HepG2 (cell line): Measurements from ENCODE around the gene KCNQ2. TPM values are rescaled to one million over a fixed set of nuclear protein-coding genes. Genes with fewer than 3 reads are reported as not detected.

ENCODE experiments used
- ATAC-seq: fragments of 200-7000 bp; cut with Tn5 transposase; 3 replicates; pipeline ENCODE4 v1.9.1; 2020; ENCODE audit warnings: mild to moderate bottlenecking, moderate library complexity
- BruUV-seq: library from RNA; stranded (reverse); fragments of 400-500 nt; replicated peaks from 2 replicates; lab custom pipeline; 2021; lab: Mats Ljungman, UMichigan
- CTCF ChIA-PET: fragments of 300-600 bp; formaldehyde crosslinking; extraction: SDS; loops from one replicate; lab custom pipeline; 2021; ENCODE audit warnings: low total read pairs, inconsistent platforms, low intra/inter-chr PET ratio; lab: Yijun Ruan, JAX
- POLR2A ChIA-PET: fragments of 350-600 bp; sonication (Branson Sonifier 250); formaldehyde crosslinking; loops from one replicate; lab custom pipeline; 2020; ENCODE audit warnings: antibody characterized with exemption, inconsistent platforms; lab: Yijun Ruan, JAX
- DNase-seq: peaks from one replicate; pipeline ENCODE4 v3.0.0-alpha.2; 2015; ENCODE audit warnings: low spot score
- FAIRE-seq: peaks from 3 replicates; lab custom pipeline; 2011; peaks lifted over from hg19 to GRCh38; lab: Jason Lieb, UNC
- H2AFZ ChIP-seq: one replicate; pipeline ENCODE4 v1.6.1; 2011; ENCODE audit warnings: low read length, inconsistent platforms
- H3K27ac ChIP-seq: fragments of 300-600 bp; 3 replicates; pipeline ENCODE4 v1.8.0; 2011; ENCODE audit warnings: mixed run types, mild to moderate bottlenecking, mixed read lengths, low read length, inconsistent platforms; ENCODE audit not compliant: insufficient read depth; ENCODE audit errors: extremely low read length
- H3K27me3 ChIP-seq, 2 experiments: fragments of 200-600 bp in 1 of 2; 2 replicates in 1 of 2; 3 replicates in 1 of 2; pipeline versions ENCODE4 v1.6.0 to v1.8.0; 2011; ENCODE audit warnings: low read length in 2 of 2, mild to moderate bottlenecking in 2 of 2, moderate library complexity in 2 of 2, inconsistent platforms in 1 of 2; ENCODE audit not compliant: insufficient read depth in 2 of 2, control insufficient read depth in 1 of 2
- H3K36me3 ChIP-seq, 2 experiments: fragments of 200-600 bp in 1 of 2; replicated peaks in 1 of 2; 2 replicates in 1 of 2; 3 replicates in 1 of 2; pipeline versions ENCODE4 v1.5.1 to v1.8.0; 2011; ENCODE audit warnings: low read length in 2 of 2, inconsistent platforms in 1 of 2; ENCODE audit not compliant: insufficient read depth in 2 of 2, control insufficient read depth in 1 of 2
- H3K4me1 ChIP-seq: 2 replicates; pipeline ENCODE4 v1.5.1; 2012; ENCODE audit warnings: low read length, inconsistent platforms; ENCODE audit not compliant: insufficient read depth
- H3K4me2 ChIP-seq: 2 replicates; pipeline ENCODE4 v1.6.0; 2011; ENCODE audit warnings: low read depth, low read length, inconsistent platforms
- H3K4me3 ChIP-seq, 3 experiments: fragments of 200-600 bp in 1 of 3; sonication (generic), shearing (Covaris generic) in 1 of 3; replicated peaks in 1 of 3; 2 replicates each; pipeline ENCODE4 v1.5.1; 2011 to 2016; ENCODE audit warnings: low read length in 3 of 3, inconsistent platforms in 2 of 3, low read depth in 2 of 3, mild to moderate bottlenecking in 2 of 3, control low read depth in 1 of 3, mixed read lengths in 1 of 3; ENCODE audit not compliant: insufficient read depth in 1 of 3
- H3K79me2 ChIP-seq: one replicate; pipeline ENCODE4 v1.6.1; 2011; ENCODE audit warnings: low read length, inconsistent platforms; ENCODE audit not compliant: insufficient read depth
- H3K9ac ChIP-seq: 2 replicates; pipeline ENCODE4 v1.6.0; 2011; ENCODE audit warnings: mild to moderate bottlenecking, low read depth, low read length, inconsistent platforms; ENCODE audit not compliant: insufficient read depth
- H3K9me3 ChIP-seq: 2 replicates; pipeline ENCODE4 v1.5.1; 2012; ENCODE audit warnings: mild to moderate bottlenecking, low read length
- H4K20me1 ChIP-seq: 2 replicates; pipeline ENCODE4 v1.6.0; 2011; ENCODE audit warnings: inconsistent platforms, mild to moderate bottlenecking, low read length, moderate library complexity; ENCODE audit not compliant: insufficient read depth
- ARNT ChIP-seq: fragments of 450-650 bp; IDR thresholded peaks from 2 replicates; pipeline ENCODE4 v1.6.1; 2017
- HNRNPLL ChIP-seq: fragments of 200-400 bp; formaldehyde crosslinking; IDR thresholded peaks from 2 replicates; pipeline ENCODE4 v1.6.1; 2017; ENCODE audit warnings: mild to moderate bottlenecking, low read depth, low read length; ENCODE audit not compliant: poor library complexity, severe bottlenecking
- IRF9 ChIP-seq: sonication (generic); formaldehyde crosslinking; IDR thresholded peaks from 2 replicates; pipeline ENCODE4 v1.8.0; 2022; ENCODE audit warnings: missing genetic modification reagents, mild to moderate bottlenecking, borderline replicate concordance
- NFYB ChIP-seq: sonication (generic); formaldehyde crosslinking; IDR thresholded peaks from 2 replicates; pipeline ENCODE4 v1.4.0; 2020; ENCODE audit warnings: missing genetic modification reagents
- SMC3 ChIP-seq: IDR thresholded peaks from 2 replicates; pipeline ENCODE4 v1.6.1; 2011; ENCODE audit warnings: low read length, improper control_type of control experiment
- XBP1 ChIP-seq: sonication (generic); formaldehyde crosslinking; IDR thresholded peaks from 2 replicates; pipeline ENCODE4 v1.5.0; 2020; ENCODE audit warnings: missing genetic modification reagents
- ZNF263 ChIP-seq: sonication (generic); formaldehyde crosslinking; IDR thresholded peaks from 2 replicates; pipeline ENCODE4 v1.4.0; 2020; ENCODE audit warnings: missing genetic modification reagents
- ZNF33B ChIP-seq: sonication (generic); formaldehyde crosslinking; IDR thresholded peaks from 2 replicates; pipeline ENCODE4 v1.5.1; 2020; ENCODE audit warnings: mild to moderate bottlenecking, missing genetic modification reagents
- ZNF468 ChIP-seq: sonication (generic); formaldehyde crosslinking; IDR thresholded peaks from 2 replicates; pipeline ENCODE4 v1.8.0; 2022; ENCODE audit warnings: mild to moderate bottlenecking, moderate library complexity, missing genetic modification reagents
- ZNF709 ChIP-seq: sonication (generic); formaldehyde crosslinking; IDR thresholded peaks from 2 replicates; pipeline ENCODE4 v1.5.0; 2020; ENCODE audit warnings: mild to moderate bottlenecking, missing genetic modification reagents
- whole genome bisulfite sequencing: methylation state at CpG from one replicate; pipeline ENCODE4 v1.1.6; 2017; ENCODE audit warnings: low lambda C conversion rate; 5-methylcytosine and 5-hydroxymethylcytosine counted together
- in situ Hi-C: cut with HindIII; loops from 2 replicates; pipeline ENCODE4 v1.10.0; 2017; ENCODE audit warnings: low pct_unique_long_range_greater_than_20kb; ENCODE audit not compliant: extremely low pct_ligation_motif_present
- intact Hi-C: fragments of 100-400 bp; cut with micrococcal nuclease; formaldehyde crosslinking; loops from one replicate; pipeline ENCODE4 v1.10.0; 2022; ENCODE audit not compliant: unreplicated experiment
- polyA plus RNA-seq, 8 experiments: library from polyadenylated mRNA; depleted of rRNA in 3 of 8; stranded (reverse) in 7 of 8; unstranded in 1 of 8; fragments of >200 nt; fragmentation: Illumina TruSeq in 4 of 8; extraction: Trizol in 4 of 8; gene quantifications; 2 replicates each; pipeline versions ENCODE4 v1.2.1 to v1.2.3, GENCODE V29; 2011 to 2016; ENCODE audit warnings: low read depth in 4 of 8, missing spikeins in 1 of 8, mixed read lengths in 1 of 8; ENCODE audit not compliant: insufficient read depth in 1 of 8
- total RNA-seq, 5 experiments: library from RNA; depleted of rRNA; stranded (reverse); fragments of >200 nt; fragmentation: Illumina TruSeq; extraction: Trizol; gene quantifications; 2 replicates each; pipeline ENCODE4 v1.2.3, GENCODE V29; 2016; ENCODE audit warnings: low read depth in 1 of 5
- TF ChIP-seq, protein P1 (sequence below): IDR thresholded peaks from 2 replicates; pipeline ENCODE4 v1.4.0; 2020; ENCODE audit warnings: mild to moderate bottlenecking, missing genetic modification reagents

The KCNQ2 gene
- total and polyA plus RNA-seq, 2 of the 13 experiments (the other 11 are each of a cell fraction or from before 2014, with no cell fraction given): not detected

DNA sequence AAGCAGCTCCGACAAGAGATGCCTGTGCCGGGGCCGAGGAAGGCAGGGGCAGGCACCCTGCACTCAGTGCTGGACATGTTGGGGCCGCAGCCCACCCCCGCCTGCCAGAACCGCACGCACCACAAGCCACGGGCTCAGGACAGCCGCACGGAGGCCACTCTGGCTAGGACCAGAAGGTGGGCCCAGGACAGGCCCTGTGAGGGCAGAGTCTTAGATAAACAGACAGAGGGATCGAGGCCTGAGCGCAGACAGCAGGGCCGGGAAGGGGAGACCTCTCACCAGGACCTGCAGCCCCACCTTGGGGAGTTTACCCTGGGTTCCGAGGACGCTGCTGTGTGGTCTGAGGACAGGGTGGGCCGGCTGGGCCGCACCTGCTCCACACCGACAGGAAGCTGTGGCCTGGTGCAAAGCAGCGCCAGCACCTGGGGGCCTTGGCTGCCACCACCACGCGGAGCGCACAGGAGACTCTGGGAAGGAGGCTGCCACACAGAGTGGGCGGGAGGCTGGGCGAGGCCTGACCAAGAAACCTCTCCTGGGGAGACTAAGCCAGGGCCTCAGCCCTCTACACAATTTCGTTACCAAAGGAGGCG is 32.0 kb downstream of the KCNQ2 start:
- Histone ChIP-seq H3K9ac (no peak overlapping the region), H3K4me2 (no peak overlapping the region), H3K27me3 (peaks cover 15 to 39% of the 10 kb centered on the region in 2 experiments), H3K36me3 (no peaks in the 10 kb centered on the region), H3K4me1 (no peaks in the 10 kb centered on the region), H3K9me3 (peaks cover 14% of the 10 kb centered on the region; the same call in 1 of the 2 replicates), H3K27ac (no peak overlapping the region), H3K79me2 (no peaks in the 10 kb centered on the region), H4K20me1 (0 out of 2 replicates have a peak, but pooled peaks cover 4% of the 10 kb centered on the region), H2AFZ (no peak overlapping the region), H3K4me3 (no peak overlapping the region)
- ChIA-PET CTCF (no interaction called here), POLR2A (no interaction called here)
- peak; percentile 0 for TF ChIP-seq HNRNPLL
- no peak for TF ChIP-seq XBP1
- TF ChIP-seq IRF9: 0 out of 2 replicates have a peak, but pooled peaks have one; percentile 32
- in situ Hi-C loops (no loop called here), intact Hi-C loops (no loop called here)
- DNase-seq: no peak
- 38% methylated on average over 24 of the region's 26 CpGs for whole genome bisulfite sequencing
- no peak for FAIRE-seq
- peak; percentile 6; the same call in 2 of the 3 replicates for ATAC-seq
- no TSS peak for BruUV-seq

DNA sequence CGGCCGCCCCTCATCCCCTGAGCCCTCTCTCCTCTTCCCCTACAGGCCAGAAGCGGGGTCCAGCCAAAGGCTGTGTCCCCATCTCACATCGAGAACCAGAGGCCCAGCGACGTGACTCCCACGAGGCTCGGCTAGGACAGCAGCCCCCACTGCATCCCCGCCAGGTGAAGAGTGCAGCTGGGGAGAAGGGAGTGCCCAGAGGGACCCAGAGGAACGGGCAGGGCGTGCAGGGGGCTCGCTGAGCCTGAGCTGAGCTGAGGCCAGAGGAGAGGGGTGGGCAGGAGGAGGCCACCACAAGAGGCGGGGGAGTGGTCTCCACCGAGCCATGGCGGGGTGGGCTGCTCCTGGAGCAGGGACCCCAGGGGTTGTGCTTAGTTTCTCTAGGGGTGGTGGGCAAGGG is 32.6 kb downstream of the KCNQ2 start:
- DNase-seq (no peak), ATAC-seq (no peak), FAIRE-seq (no peak)
- Histone ChIP-seq H3K27me3 (peaks cover 14 to 39% of the 10 kb centered on the region in 2 experiments), H3K4me1 (no peaks in the 10 kb centered on the region), H3K9ac (no peak overlapping the region), H3K4me3 (no peak overlapping the region), H2AFZ (no peak overlapping the region), H3K9me3 (peaks cover 14% of the 10 kb centered on the region; the same call in 1 of the 2 replicates), H4K20me1 (0 out of 2 replicates have a peak, but pooled peaks cover 4% of the 10 kb centered on the region), H3K4me2 (no peak overlapping the region), H3K36me3 (no peaks in the 10 kb centered on the region), H3K27ac (no peak overlapping the region), H3K79me2 (no peaks in the 10 kb centered on the region)
- 16% methylated on average over 7 of the region's 15 CpGs for WGBS
- ChIA-PET POLR2A (no interaction called here), CTCF (no interaction called here)
- TF ChIP-seq ZNF33B (CRISPR knock-in tag) (no peak), ARNT (no peak), SMC3 (no peak), ZNF263 (CRISPR knock-in tag) (no peak), ZNF468 (CRISPR knock-in tag) (no peak), ZNF709 (CRISPR knock-in tag) (no peak), NFYB (no peak)
- TF ChIP-seq, protein P1, sequence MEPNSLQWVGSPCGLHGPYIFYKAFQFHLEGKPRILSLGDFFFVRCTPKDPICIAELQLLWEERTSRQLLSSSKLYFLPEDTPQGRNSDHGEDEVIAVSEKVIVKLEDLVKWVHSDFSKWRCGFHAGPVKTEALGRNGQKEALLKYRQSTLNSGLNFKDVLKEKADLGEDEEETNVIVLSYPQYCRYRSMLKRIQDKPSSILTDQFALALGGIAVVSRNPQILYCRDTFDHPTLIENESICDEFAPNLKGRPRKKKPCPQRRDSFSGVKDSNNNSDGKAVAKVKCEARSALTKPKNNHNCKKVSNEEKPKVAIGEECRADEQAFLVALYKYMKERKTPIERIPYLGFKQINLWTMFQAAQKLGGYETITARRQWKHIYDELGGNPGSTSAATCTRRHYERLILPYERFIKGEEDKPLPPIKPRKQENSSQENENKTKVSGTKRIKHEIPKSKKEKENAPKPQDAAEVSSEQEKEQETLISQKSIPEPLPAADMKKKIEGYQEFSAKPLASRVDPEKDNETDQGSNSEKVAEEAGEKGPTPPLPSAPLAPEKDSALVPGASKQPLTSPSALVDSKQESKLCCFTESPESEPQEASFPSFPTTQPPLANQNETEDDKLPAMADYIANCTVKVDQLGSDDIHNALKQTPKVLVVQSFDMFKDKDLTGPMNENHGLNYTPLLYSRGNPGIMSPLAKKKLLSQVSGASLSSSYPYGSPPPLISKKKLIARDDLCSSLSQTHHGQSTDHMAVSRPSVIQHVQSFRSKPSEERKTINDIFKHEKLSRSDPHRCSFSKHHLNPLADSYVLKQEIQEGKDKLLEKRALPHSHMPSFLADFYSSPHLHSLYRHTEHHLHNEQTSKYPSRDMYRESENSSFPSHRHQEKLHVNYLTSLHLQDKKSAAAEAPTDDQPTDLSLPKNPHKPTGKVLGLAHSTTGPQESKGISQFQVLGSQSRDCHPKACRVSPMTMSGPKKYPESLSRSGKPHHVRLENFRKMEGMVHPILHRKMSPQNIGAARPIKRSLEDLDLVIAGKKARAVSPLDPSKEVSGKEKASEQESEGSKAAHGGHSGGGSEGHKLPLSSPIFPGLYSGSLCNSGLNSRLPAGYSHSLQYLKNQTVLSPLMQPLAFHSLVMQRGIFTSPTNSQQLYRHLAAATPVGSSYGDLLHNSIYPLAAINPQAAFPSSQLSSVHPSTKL (CRISPR knock-in tag): no peak
- in situ Hi-C loops: no loop called here
- no TSS peak for BruUV-seq
- intact Hi-C loops: no loop called here
